OCI-LY3 (cell line): ENCODE results near the gene FBXO28.

Experiments used
- H2AFZ ChIP-seq: fragments of 200-600, 300-600 bp; shearing (Covaris generic); 2 replicates; pipeline ENCODE4 v1.6.0; 2014; ENCODE audit warnings: antibody characterized with exemption, low read depth, low read length
- H3K27ac ChIP-seq: fragments of 200-600, 300-600 bp; sonication (generic); 2 replicates; pipeline ENCODE4 v1.5.1; 2014; ENCODE audit warnings: mild to moderate bottlenecking, low read length, moderate library complexity, mixed read lengths
- H3K27me3 ChIP-seq: fragments of 200-600, 300-600 bp; sonication (generic); 2 replicates; pipeline ENCODE4 v1.6.1; 2014; ENCODE audit warnings: low read depth, low read length, mixed read lengths
- H3K36me3 ChIP-seq: fragments of 200-600, 300-600 bp; sonication (generic); replicated peaks from 2 replicates; pipeline ENCODE3; 2014; ENCODE audit warnings: low read depth, low read length, mixed read lengths
- H3K4me1 ChIP-seq: fragments of 300-600, 200-600 bp; sonication (generic); 2 replicates; pipeline ENCODE4 v1.6.1; 2014; ENCODE audit warnings: low read length, mixed read lengths
- H3K4me2 ChIP-seq: fragments of 200-600, 300-600 bp; sonication (generic); 2 replicates; pipeline ENCODE4 v1.6.1; 2014; ENCODE audit warnings: low read length, mixed read lengths
- H3K4me3 ChIP-seq: fragments of 300-600, 200-600 bp; sonication (generic); 2 replicates; pipeline ENCODE4 v1.5.1; 2014; ENCODE audit warnings: antibody characterized with exemption, mild to moderate bottlenecking, low read length, moderate library complexity
- H3K79me2 ChIP-seq: fragments of 300-600, 200-600 bp; shearing (Covaris generic); 2 replicates; pipeline ENCODE4 v1.6.1; 2014; ENCODE audit warnings: mild to moderate bottlenecking, low read length, mixed read lengths
- H3K9ac ChIP-seq: fragments of 300-600, 200-600 bp; shearing (Covaris generic); 2 replicates; pipeline ENCODE4 v1.6.0; 2014; ENCODE audit warnings: mild to moderate bottlenecking, low read length, moderate library complexity
- H3K9me3 ChIP-seq: fragments of 200-600, 300-600 bp; shearing (Covaris generic); 2 replicates; pipeline ENCODE4 v1.6.1; 2014; ENCODE audit warnings: low read length, mixed read lengths; ENCODE audit not compliant: insufficient read depth
- H4K20me1 ChIP-seq: fragments of 200-600, 300-600 bp; sonication (generic); 2 replicates; pipeline ENCODE4 v1.6.1; 2016; ENCODE audit warnings: low read length, mixed read lengths; ENCODE audit not compliant: insufficient read depth
- EZH2phosphoT487 ChIP-seq: fragments of 200-600 bp; shearing (Covaris generic); IDR thresholded peaks from 2 replicates; pipeline ENCODE4 v1.6.1; 2018; ENCODE audit warnings: antibody characterized with exemption, mixed run types, low read depth
- TF ChIP-seq, protein P1 (sequence below): fragments of 200-600, 300-600 bp; sonication (generic); IDR thresholded peaks from 2 replicates; pipeline ENCODE4 v1.5.1; 2014; ENCODE audit warnings: antibody characterized with exemption, low read length, low read depth

The FBXO28 gene

DNA sequence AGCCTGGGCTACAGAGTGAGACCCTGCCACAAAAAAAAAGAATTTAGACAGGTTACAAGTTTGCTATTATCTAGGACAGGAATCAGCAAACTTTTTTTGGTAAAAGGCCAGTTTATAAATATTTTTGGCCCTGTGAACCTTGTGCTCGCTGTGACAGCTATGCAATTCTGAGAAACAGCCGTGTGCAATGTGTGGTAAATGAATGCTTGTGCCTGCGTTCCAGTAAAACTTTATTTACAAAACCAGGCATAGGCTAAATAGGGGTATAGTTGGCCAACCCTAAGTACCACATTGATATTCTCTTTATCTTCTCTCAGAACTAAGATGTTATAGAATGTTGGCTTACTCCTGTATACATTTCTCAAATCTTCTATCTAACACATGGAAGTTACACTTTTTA, 24.3 kb downstream of the FBXO28 start:
- Histone ChIP-seq H4K20me1 (no peaks in the 10 kb centered on the region), H3K9ac (no peak overlapping the region), H3K79me2 (no peaks in the 10 kb centered on the region), H3K36me3 (peaks cover 16% of the 10 kb centered on the region), H3K4me2 (no peak overlapping the region), H3K9me3 (no peaks in the 10 kb centered on the region), H3K27me3 (no peaks in the 10 kb centered on the region), H3K4me1 (peaks cover 10% of the 10 kb centered on the region), H3K27ac (no peak overlapping the region), H3K4me3 (no peak overlapping the region), H2AFZ (no peak overlapping the region)
- no peak for TF ChIP-seq EZH2phosphoT487
- TF ChIP-seq, protein P1, sequence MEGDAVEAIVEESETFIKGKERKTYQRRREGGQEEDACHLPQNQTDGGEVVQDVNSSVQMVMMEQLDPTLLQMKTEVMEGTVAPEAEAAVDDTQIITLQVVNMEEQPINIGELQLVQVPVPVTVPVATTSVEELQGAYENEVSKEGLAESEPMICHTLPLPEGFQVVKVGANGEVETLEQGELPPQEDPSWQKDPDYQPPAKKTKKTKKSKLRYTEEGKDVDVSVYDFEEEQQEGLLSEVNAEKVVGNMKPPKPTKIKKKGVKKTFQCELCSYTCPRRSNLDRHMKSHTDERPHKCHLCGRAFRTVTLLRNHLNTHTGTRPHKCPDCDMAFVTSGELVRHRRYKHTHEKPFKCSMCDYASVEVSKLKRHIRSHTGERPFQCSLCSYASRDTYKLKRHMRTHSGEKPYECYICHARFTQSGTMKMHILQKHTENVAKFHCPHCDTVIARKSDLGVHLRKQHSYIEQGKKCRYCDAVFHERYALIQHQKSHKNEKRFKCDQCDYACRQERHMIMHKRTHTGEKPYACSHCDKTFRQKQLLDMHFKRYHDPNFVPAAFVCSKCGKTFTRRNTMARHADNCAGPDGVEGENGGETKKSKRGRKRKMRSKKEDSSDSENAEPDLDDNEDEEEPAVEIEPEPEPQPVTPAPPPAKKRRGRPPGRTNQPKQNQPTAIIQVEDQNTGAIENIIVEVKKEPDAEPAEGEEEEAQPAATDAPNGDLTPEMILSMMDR, result no peak

DNA sequence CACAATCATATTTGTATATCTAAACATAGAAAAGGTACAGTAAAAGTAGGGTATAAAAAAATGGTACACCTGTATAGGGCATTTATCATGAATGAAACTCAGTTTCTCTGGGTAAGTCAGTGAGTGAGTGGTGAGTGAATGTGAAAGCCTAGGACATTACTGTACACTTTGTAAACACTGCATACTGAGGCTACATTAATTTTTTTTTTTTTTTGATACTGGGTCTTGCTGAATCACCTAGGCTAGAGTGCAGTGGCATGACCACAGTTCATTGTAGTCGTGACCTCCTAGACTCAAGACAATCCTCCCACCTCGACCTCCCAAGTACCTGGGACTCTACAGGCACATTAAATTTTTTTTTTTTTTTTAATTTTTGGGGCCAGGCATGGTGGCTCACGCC, 27.8 kb downstream of the FBXO28 start:
- no peaks in the 10 kb centered on the region for H3K79me2 ChIP-seq
- H3K27me3 ChIP-seq, result no peaks in the 10 kb centered on the region
- TF ChIP-seq EZH2phosphoT487, result no peak
- TF ChIP-seq, protein P1, result no peak
- no peak overlapping the region for H3K27ac ChIP-seq
- no peaks in the 10 kb centered on the region for H3K9me3 ChIP-seq
- no peak overlapping the region for H2AFZ ChIP-seq
- H4K20me1 ChIP-seq, result no peaks in the 10 kb centered on the region
- no peak overlapping the region for H3K9ac ChIP-seq
- no peak overlapping the region for H3K4me2 ChIP-seq
- no peak overlapping the region for H3K4me3 ChIP-seq
- H3K4me1 ChIP-seq, result peaks cover 10% of the 10 kb centered on the region
- peaks cover 7% of the 10 kb centered on the region for H3K36me3 ChIP-seq

DNA sequence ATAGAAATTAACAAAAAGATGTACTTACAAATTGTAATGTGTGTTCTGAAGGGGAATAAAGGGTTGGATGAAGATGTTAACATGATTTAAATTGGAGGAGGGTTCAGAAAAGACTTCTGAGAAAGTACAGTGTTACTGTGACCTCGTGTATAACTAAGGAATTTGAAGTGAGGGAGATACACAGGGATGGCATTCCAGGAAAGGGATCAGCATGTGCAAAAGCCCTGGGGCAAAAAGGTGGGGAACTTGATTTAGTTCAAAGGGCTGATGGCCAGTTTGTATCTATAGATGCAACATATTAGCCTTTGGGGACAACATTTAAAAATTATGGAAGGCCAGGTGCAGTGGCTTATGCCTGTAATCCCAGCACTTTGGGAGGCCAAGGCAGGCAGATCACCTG, 35.8 kb downstream of the FBXO28 start:
- H4K20me1 ChIP-seq, result peaks cover 4% of the 10 kb centered on the region; the same call in 1 of the 2 replicates
- no peak overlapping the region for H3K4me2 ChIP-seq
- no peaks in the 10 kb centered on the region for H3K4me1 ChIP-seq
- H3K9ac ChIP-seq, result no peak overlapping the region
- no peaks in the 10 kb centered on the region for H3K79me2 ChIP-seq
- H3K4me3 ChIP-seq, result no peak overlapping the region
- H3K9me3 ChIP-seq, result no peaks in the 10 kb centered on the region
- TF ChIP-seq EZH2phosphoT487, result no peak
- TF ChIP-seq, protein P1, result no peak
- no peak overlapping the region for H3K27ac ChIP-seq
- H3K36me3 ChIP-seq, result peaks cover 21% of the 10 kb centered on the region
- no peak overlapping the region for H2AFZ ChIP-seq
- H3K27me3 ChIP-seq, result no peaks in the 10 kb centered on the region

DNA sequence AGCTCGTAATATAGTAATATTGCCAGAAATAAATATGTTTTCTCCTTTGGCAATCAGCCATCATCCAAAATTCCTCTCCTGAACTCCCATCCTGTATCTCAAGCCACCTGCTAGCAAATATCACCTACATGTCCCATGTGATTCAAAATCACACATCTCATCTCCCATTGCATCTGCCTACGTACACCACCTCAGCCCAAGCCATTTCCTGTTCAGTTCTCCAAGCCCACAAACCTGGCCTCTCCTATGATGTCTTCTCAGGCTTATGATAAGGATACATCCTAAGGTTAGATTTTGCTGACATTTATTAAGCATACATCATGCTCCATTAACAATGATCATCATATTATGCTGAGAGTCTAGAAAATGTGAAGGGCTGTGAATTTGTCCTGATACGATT, 37.2 kb downstream of the FBXO28 start:
- peaks cover 4% of the 10 kb centered on the region; the same call in 1 of the 2 replicates for H4K20me1 ChIP-seq
- no peak overlapping the region for H3K9ac ChIP-seq
- no peaks in the 10 kb centered on the region for H3K4me1 ChIP-seq
- no peak overlapping the region for H3K27ac ChIP-seq
- H3K4me2 ChIP-seq, result no peak overlapping the region
- no peaks in the 10 kb centered on the region for H3K79me2 ChIP-seq
- no peak for TF ChIP-seq EZH2phosphoT487
- TF ChIP-seq, protein P1, result no peak
- peaks cover 27% of the 10 kb centered on the region for H3K36me3 ChIP-seq
- no peaks in the 10 kb centered on the region for H3K9me3 ChIP-seq
- H3K4me3 ChIP-seq, result no peak overlapping the region
- no peak overlapping the region for H2AFZ ChIP-seq
- no peaks in the 10 kb centered on the region for H3K27me3 ChIP-seq
